Smooth muscle cell (in vitro differentiated cells): ENCODE measurements around the gene CEP350. TPM values are rescaled to one million over a fixed set of nuclear protein-coding genes. Genes with fewer than 3 reads are reported as not detected.
"Not testable (repeated sequence)": the region's sequence is repeated elsewhere in the genome, so short reads cannot be mapped to it uniquely, and the experiment has no call there.

Source experiments
- DNase-seq: peaks from one replicate; lab custom pipeline; 2025; ENCODE audit not compliant: unreplicated experiment; lab: John Stamatoyannopoulos, UW
- H2AFZ ChIP-seq: fragments of 200-600 bp; sonication (generic); 2 replicates; pipeline ENCODE4 v1.6.0; 2016; ENCODE audit warnings: antibody characterized with exemption, low read depth, mild to moderate bottlenecking
- H3F3A ChIP-seq: fragments of 200-600 bp; sonication (generic); 2 replicates; pipeline ENCODE4 v1.6.0; 2017; ENCODE audit warnings: antibody characterized with exemption, low read depth
- H3K27ac ChIP-seq: fragments of 200-600 bp; sonication (generic); 2 replicates; pipeline ENCODE4 v1.5.1; 2016; ENCODE audit warnings: low read depth, mild to moderate bottlenecking
- H3K27me3 ChIP-seq: fragments of 200-600 bp; sonication (generic); 2 replicates; pipeline ENCODE4 v1.6.1; 2016; ENCODE audit warnings: low read depth, mild to moderate bottlenecking
- H3K36me3 ChIP-seq: fragments of 200-600 bp; sonication (generic); 2 replicates; pipeline ENCODE4 v1.5.1; 2016; ENCODE audit warnings: low read depth
- H3K4me1 ChIP-seq: fragments of 200-600 bp; sonication (generic); 2 replicates; pipeline ENCODE4 v1.5.1; 2016; ENCODE audit warnings: low read depth
- H3K4me2 ChIP-seq: fragments of 200-600 bp; sonication (generic); 2 replicates; pipeline ENCODE4 v1.6.0; 2016; ENCODE audit warnings: mild to moderate bottlenecking
- H3K4me3 ChIP-seq: fragments of 200-600 bp; sonication (generic); 2 replicates; pipeline ENCODE4 v1.5.1; 2016; ENCODE audit warnings: mild to moderate bottlenecking
- H3K79me2 ChIP-seq: fragments of 200-600 bp; sonication (generic); 2 replicates; pipeline ENCODE4 v1.6.0; 2016; ENCODE audit warnings: low read depth, mild to moderate bottlenecking
- H3K9ac ChIP-seq: fragments of 200-600 bp; sonication (generic); 2 replicates; pipeline ENCODE4 v1.6.0; 2016; ENCODE audit warnings: low read depth
- H3K9me3 ChIP-seq: fragments of 200-600 bp; sonication (generic); replicated peaks from 2 replicates; pipeline ENCODE4 v1.5.1; 2016; ENCODE audit warnings: low read depth
- H4K20me1 ChIP-seq: fragments of 200-600 bp; sonication (generic); 2 replicates; pipeline ENCODE4 v1.6.0; 2016; ENCODE audit warnings: low read depth
- CTCF ChIP-seq: fragments of 200-600 bp; sonication (generic); IDR thresholded peaks from 2 replicates; pipeline ENCODE4 v1.5.1; 2017; ENCODE audit warnings: borderline replicate concordance, mild to moderate bottlenecking, antibody characterized with exemption; ENCODE audit not compliant: insufficient read depth, poor library complexity, severe bottlenecking
- WGBS: methylation state at CpG from one replicate; pipeline ENCODE4 v1.1.7; 2016; ENCODE audit warnings: low lambda C conversion rate; 5-methylcytosine and 5-hydroxymethylcytosine counted together
- polyA plus RNA-seq: library from polyadenylated mRNA; unstranded; fragments of >200 nt; fragmentation: Nextera tagmentation; extraction: Ambion mirVana; gene quantifications from 2 replicates; pipeline ENCODE4 v1.2.1, GENCODE V29; 2016
- total RNA-seq: library from RNA; depleted of rRNA; stranded (reverse); fragments of >200 nt; gene quantifications from 2 replicates; pipeline ENCODE4 v1.2.3, GENCODE V29; 2014

The CEP350 gene
- total and polyA plus RNA-seq, 2 experiments from 2014 or later = 17.0 to 35.9 TPM

GRCh38 chr1:180002437-180002836 is 47.8 kb downstream of the CEP350 start:
- Histone ChIP-seq H4K20me1 (peaks cover 6% of the 10 kb centered on the region), H3K4me1 (no peaks in the 10 kb centered on the region), H3K79me2 (peaks cover 5% of the 10 kb centered on the region), H3K9ac (no peak overlapping the region), H3K4me3 (no peak overlapping the region), H3K9me3 (peaks cover 4% of the 10 kb centered on the region), H3F3A (no peaks in the 10 kb centered on the region), H3K27me3 (no peaks in the 10 kb centered on the region), H2AFZ (no peak overlapping the region), H3K4me2 (no peak overlapping the region), H3K36me3 (peaks cover 5% of the 10 kb centered on the region), H3K27ac (no peak overlapping the region)
- DNase-seq = no peak
- TF ChIP-seq CTCF = no peak

- Histone ChIP-seq H3K36me3 (peaks cover 5% of the 10 kb centered on the region), H3K79me2 (peaks cover 12% of the 10 kb centered on the region), H3K9ac (no peak overlapping the region), H3K4me1 (no peaks in the 10 kb centered on the region), H3K9me3 (peaks cover 4% of the 10 kb centered on the region), H3K4me2 (no peak overlapping the region), H3K27ac (no peak overlapping the region), H2AFZ (no peak overlapping the region), H3K4me3 (no peak overlapping the region), H3K27me3 (no peaks in the 10 kb centered on the region), H3F3A (no peaks in the 10 kb centered on the region), H4K20me1 (peaks cover 11% of the 10 kb centered on the region)
- TF ChIP-seq CTCF = no peak
- no peak for DNase-seq
- 96% methylated on average over 3 of the region's 3 CpGs for WGBS
Observed at GRCh38 chr1:180003026-180003695, 48.6 kb downstream of the CEP350 start.

DNA sequence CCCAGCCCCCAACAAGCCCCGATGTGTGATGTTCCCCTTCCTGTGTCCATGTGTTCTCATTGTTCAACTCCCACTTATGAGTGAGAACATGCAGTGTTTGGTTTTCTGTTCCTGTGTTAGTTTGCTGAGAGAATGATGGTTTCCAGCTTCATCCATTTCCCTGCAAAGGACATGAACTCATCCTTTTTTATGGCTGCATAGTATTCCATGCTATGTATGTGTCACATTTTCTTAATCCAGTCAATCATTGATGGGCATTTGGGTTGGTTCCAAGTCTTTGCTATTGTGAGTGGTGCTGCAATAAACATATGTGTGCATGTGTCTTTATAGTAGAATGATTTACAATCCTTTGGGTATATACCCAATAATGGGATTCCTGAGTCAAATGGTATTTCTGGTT is 52.2 kb downstream of the CEP350 start:
- H3K27ac ChIP-seq, H3F3A ChIP-seq, H2AFZ ChIP-seq, H3K9ac ChIP-seq, H3K4me1 ChIP-seq, H3K4me3 ChIP-seq, H3K4me2 ChIP-seq, H3K9me3 ChIP-seq, H3K27me3 ChIP-seq, DNase-seq, H3K36me3 ChIP-seq: not testable (repeated sequence)
- H4K20me1 ChIP-seq = peaks cover 12% of the 10 kb centered on the region
- 94% methylated on average over 1 of the region's 1 CpG for WGBS
- peaks cover 26% of the 10 kb centered on the region for H3K79me2 ChIP-seq

GRCh38 chr1:180020017-180020416 is 65.4 kb downstream of the CEP350 start:
- no peak overlapping the region for H3K4me2 ChIP-seq
- H3K27me3 ChIP-seq = no peaks in the 10 kb centered on the region
- no peak overlapping the region for H3K4me3 ChIP-seq
- H3F3A ChIP-seq = no peaks in the 10 kb centered on the region
- H3K36me3 ChIP-seq = peaks cover 29% of the 10 kb centered on the region
- WGBS = 91% methylated on average over 1 of the region's 1 CpG
- H3K9ac ChIP-seq = no peak overlapping the region
- TF ChIP-seq CTCF = no peak
- no peak for DNase-seq
- H3K79me2 ChIP-seq = no peaks in the 10 kb centered on the region
- H2AFZ ChIP-seq = no peak overlapping the region
- no peaks in the 10 kb centered on the region for H3K4me1 ChIP-seq
- H3K9me3 ChIP-seq = no peaks in the 10 kb centered on the region
- H3K27ac ChIP-seq = no peak overlapping the region
- no peaks in the 10 kb centered on the region for H4K20me1 ChIP-seq
